ENCODE measurements around the gene MRPL32. TPM values are rescaled to one million over a fixed set of nuclear protein-coding genes. Genes with fewer than 3 reads are reported as not detected.

The MRPL32 gene
- total and polyA plus RNA-seq, 4 donors, result 42.5 to 107 (median 55.7) TPM

DNA sequence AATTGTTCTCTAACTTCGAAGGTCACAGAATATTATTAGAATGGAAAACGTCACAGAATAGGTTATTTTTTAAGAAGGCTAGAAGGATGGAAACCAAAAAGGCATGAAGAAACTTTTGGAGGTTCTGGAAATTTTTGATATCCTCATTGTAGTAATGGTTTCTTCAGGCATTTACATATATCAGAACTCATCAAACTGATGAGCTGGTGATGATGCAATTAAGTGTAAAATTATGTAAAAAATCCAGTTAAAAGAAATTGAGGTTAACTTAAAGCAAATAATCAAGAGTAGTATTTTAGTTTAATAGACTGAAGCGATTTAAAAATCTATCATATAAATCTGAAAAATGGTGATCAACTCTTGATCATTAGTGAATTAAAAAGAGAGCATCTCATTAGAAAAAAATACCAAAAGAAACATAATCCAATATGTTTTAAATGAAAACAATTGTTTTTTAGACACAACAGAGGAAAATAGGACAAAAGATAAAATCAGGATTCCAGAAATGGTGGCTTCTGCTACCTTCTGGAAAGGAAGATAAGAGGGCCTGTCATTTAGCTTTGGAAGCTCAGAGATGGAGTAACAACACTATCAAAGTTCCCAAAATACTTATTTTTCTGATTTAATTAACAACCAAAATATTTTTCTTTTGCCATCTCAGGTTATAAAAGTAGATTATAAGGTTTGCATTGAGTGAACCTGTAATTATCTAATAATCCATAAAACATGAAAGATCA is 10.0 kb upstream of the MRPL32 start:
- H3K27me3 ChIP-seq (ENCODE audit: control insufficient read depth in 1 of 2, insufficient read depth in 2 of 2, low read length in 1 of 2), result no peaks in the 10 kb centered on the region
- peaks cover 7 to 10% of the 10 kb centered on the region in 2 donors for H3K36me3 ChIP-seq (ENCODE audit: control insufficient read depth in 1 of 2, insufficient read depth in 2 of 2, low read length in 1 of 2)
- intact Hi-C loops (cut with DNase I), result no loop called here
- DNase-seq (no peak), ATAC-seq (ENCODE audit: low FRiP score) (no peak)
- no peak overlapping the region for H3K27ac ChIP-seq (ENCODE audit: low read depth in 1 of 2, low read length in 2 of 2)
- 86 to 91% methylated on average over 3 of the region's 3 CpGs for WGBS, 2 donors
- no peak overlapping the region for H3K4me3 ChIP-seq (ENCODE audit: low read length in 2 of 2)
- H3K9me3 ChIP-seq (ENCODE audit: control insufficient read depth, low read length), result no peaks in the 10 kb centered on the region
- H3K4me1 ChIP-seq (ENCODE audit: control insufficient read depth in 1 of 2, insufficient read depth in 2 of 2, low read length in 2 of 2), result no peaks in the 10 kb centered on the region

DNA sequence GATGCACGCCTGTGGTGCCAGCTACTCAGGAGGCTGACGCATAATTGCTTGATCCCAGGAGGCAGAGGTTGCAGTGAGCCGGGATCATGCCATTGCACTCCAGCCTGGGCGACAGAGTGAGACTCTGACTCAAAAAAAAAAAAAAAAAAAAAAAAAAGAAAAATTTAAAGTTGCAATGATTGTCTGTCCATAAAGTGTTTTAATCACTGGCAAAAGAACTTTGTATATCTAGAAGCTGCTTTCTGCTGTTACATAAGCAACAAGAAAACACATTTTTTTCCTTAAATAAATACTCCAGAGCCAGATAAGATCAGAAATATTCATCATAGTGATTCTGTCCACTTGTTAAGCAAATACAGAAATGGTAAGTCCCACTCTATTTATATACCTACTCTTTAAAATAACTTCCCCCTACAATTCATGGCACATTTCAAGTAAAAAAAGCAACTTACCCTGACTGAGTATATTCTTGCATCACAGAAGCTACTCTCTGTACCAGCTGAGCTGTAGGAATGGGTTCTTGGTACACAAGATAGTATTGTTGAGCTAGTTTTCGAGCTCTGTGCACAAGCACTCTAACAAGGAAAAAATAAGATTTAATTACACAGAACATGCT is 7.8 kb upstream of the MRPL32 start:
- no peak for DNase-seq
- intact Hi-C loops (cut with DNase I), result no loop called here
- H3K27ac ChIP-seq (ENCODE audit: low read depth in 1 of 2, low read length in 2 of 2), result no peak overlapping the region
- H3K36me3 ChIP-seq (ENCODE audit: control insufficient read depth in 1 of 2, insufficient read depth in 2 of 2, low read length in 1 of 2), result peaks cover 7 to 10% of the 10 kb centered on the region in 2 donors
- H3K4me3 ChIP-seq (ENCODE audit: low read length in 2 of 2), result no peak overlapping the region
- WGBS, 2 donors, result 64 to 74% methylated on average over 5 of the region's 5 CpGs
- no peak for ATAC-seq (ENCODE audit: low FRiP score)
- no peaks in the 10 kb centered on the region for H3K27me3 ChIP-seq (ENCODE audit: control insufficient read depth in 1 of 2, insufficient read depth in 2 of 2, low read length in 1 of 2)
- no peaks in the 10 kb centered on the region for H3K9me3 ChIP-seq (ENCODE audit: control insufficient read depth, low read length)
- H3K4me1 ChIP-seq (ENCODE audit: control insufficient read depth in 1 of 2, insufficient read depth in 2 of 2, low read length in 2 of 2), result no peaks in the 10 kb centered on the region

GRCh38 chr7:42925630-42926029 is 6.5 kb upstream of the MRPL32 start:
- Histone ChIP-seq H3K27ac (ENCODE audit: low read depth in 1 of 2, low read length in 2 of 2) (no peak overlapping the region), H3K4me3 (ENCODE audit: low read length in 2 of 2) (no peak overlapping the region), H3K4me1 (ENCODE audit: control insufficient read depth in 1 of 2, insufficient read depth in 2 of 2, low read length in 2 of 2) (peaks cover 0 to 2% of the 10 kb centered on the region in 2 donors), H3K9me3 (ENCODE audit: control insufficient read depth, low read length) (no peaks in the 10 kb centered on the region), H3K36me3 (ENCODE audit: control insufficient read depth in 1 of 2, insufficient read depth in 2 of 2, low read length in 1 of 2) (peaks cover 3 to 7% of the 10 kb centered on the region in 2 donors), H3K27me3 (ENCODE audit: control insufficient read depth in 1 of 2, insufficient read depth in 2 of 2, low read length in 1 of 2) (no peaks in the 10 kb centered on the region)
- ATAC-seq (ENCODE audit: low FRiP score), result no peak
- DNase-seq, result no peak
- 91% methylated on average over 1 of the region's 1 CpG for WGBS, 2 donors
- intact Hi-C loops (cut with DNase I), result no loop called here

- Histone ChIP-seq H3K27ac (ENCODE audit: low read depth in 1 of 2, low read length in 2 of 2) (no peak overlapping the region), H3K27me3 (ENCODE audit: control insufficient read depth in 1 of 2, insufficient read depth in 2 of 2, low read length in 1 of 2) (no peaks in the 10 kb centered on the region), H3K4me1 (ENCODE audit: control insufficient read depth in 1 of 2, insufficient read depth in 2 of 2, low read length in 2 of 2) (peaks cover 0 to 4% of the 10 kb centered on the region in 2 donors), H3K36me3 (ENCODE audit: control insufficient read depth in 1 of 2, insufficient read depth in 2 of 2, low read length in 1 of 2) (peaks cover 3 to 7% of the 10 kb centered on the region in 2 donors), H3K9me3 (ENCODE audit: control insufficient read depth, low read length) (no peaks in the 10 kb centered on the region), H3K4me3 (ENCODE audit: low read length in 2 of 2) (no peak overlapping the region)
- 88 to 94% methylated on average over 5 of the region's 5 CpGs for WGBS, 2 donors
- ATAC-seq (ENCODE audit: low FRiP score) (no peak), DNase-seq (no peak)
- intact Hi-C loops (cut with DNase I), result no loop called here
Measured at GRCh38 chr7:42926204-42926603, 6.0 kb upstream of the MRPL32 start.

DNA sequence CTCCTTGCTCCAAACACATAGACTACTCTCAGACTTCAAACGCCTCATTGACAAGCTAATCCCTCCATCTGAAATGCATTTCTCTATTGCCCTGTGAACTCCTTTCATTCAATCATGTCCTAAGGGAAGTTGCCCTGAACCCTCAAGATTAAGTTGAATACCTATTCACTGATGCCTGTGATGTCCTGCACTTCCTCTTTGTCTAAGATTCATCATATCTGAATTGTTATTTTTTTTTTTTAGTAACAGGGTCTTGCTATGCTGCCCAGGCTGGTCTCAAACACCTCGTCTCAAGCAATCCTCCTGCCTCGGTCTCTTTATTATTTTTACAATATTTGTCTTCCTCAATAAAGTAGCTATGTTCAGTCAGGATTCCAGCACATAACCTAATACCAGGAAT is 3.4 kb upstream of the MRPL32 start:
- no peaks in the 10 kb centered on the region for H3K27me3 ChIP-seq (ENCODE audit: control insufficient read depth in 1 of 2, insufficient read depth in 2 of 2, low read length in 1 of 2)
- H3K4me3 ChIP-seq (ENCODE audit: low read length in 2 of 2), result no peak overlapping the region
- H3K27ac ChIP-seq (ENCODE audit: low read depth in 1 of 2, low read length in 2 of 2), result no peak overlapping the region
- ATAC-seq (ENCODE audit: low FRiP score) (no peak), DNase-seq (no peak)
- H3K9me3 ChIP-seq (ENCODE audit: control insufficient read depth, low read length), result no peaks in the 10 kb centered on the region
- intact Hi-C loops (cut with DNase I), result no loop called here
- WGBS, 2 donors, result 68 to 78% methylated on average over 3 of the region's 3 CpGs
- H3K4me1 ChIP-seq (ENCODE audit: control insufficient read depth in 1 of 2, insufficient read depth in 2 of 2, low read length in 2 of 2), result peaks cover 4% of the 10 kb centered on the region in 2 donors
- peaks cover 3 to 7% of the 10 kb centered on the region in 2 donors for H3K36me3 ChIP-seq (ENCODE audit: control insufficient read depth in 1 of 2, insufficient read depth in 2 of 2, low read length in 1 of 2)

- H3K27ac ChIP-seq (ENCODE audit: low read depth in 1 of 2, low read length in 2 of 2), result no peak overlapping the region
- peaks cover 4% of the 10 kb centered on the region in 2 donors for H3K4me1 ChIP-seq (ENCODE audit: control insufficient read depth in 1 of 2, insufficient read depth in 2 of 2, low read length in 2 of 2)
- no peaks in the 10 kb centered on the region for H3K27me3 ChIP-seq (ENCODE audit: control insufficient read depth in 1 of 2, insufficient read depth in 2 of 2, low read length in 1 of 2)
- no peak for DNase-seq
- peaks cover 3 to 7% of the 10 kb centered on the region in 2 donors for H3K36me3 ChIP-seq (ENCODE audit: control insufficient read depth in 1 of 2, insufficient read depth in 2 of 2, low read length in 1 of 2)
- intact Hi-C loops (cut with DNase I), result no loop called here
- no peak overlapping the region for H3K4me3 ChIP-seq (ENCODE audit: low read length in 2 of 2)
- ATAC-seq (ENCODE audit: low FRiP score), result no peak
- no peaks in the 10 kb centered on the region for H3K9me3 ChIP-seq (ENCODE audit: control insufficient read depth, low read length)
- WGBS, 2 donors, result 71 to 73% methylated on average over 3 of the region's 3 CpGs
Measured at GRCh38 chr7:42929449-42929848, 2.7 kb upstream of the MRPL32 start.

- no peaks in the 10 kb centered on the region for H3K9me3 ChIP-seq (ENCODE audit: control insufficient read depth, low read length)
- no peak overlapping the region for H3K27ac ChIP-seq (ENCODE audit: low read depth in 1 of 2, low read length in 2 of 2)
- no peak for DNase-seq
- no peaks in the 10 kb centered on the region for H3K27me3 ChIP-seq (ENCODE audit: control insufficient read depth in 1 of 2, insufficient read depth in 2 of 2, low read length in 1 of 2)
- intact Hi-C loops (cut with DNase I), result loop anchor here in 1 of 2 donors (10.0 kb wide), 1 partner anchor 794 kb away; the partner anchor contains the start of gene COA1
- H3K4me1 ChIP-seq (ENCODE audit: control insufficient read depth in 1 of 2, insufficient read depth in 2 of 2, low read length in 2 of 2), result peaks cover 4 to 6% of the 10 kb centered on the region in 2 donors
- WGBS, 2 donors, result 3% methylated on average over 5 of the region's 5 CpGs
- ATAC-seq (ENCODE audit: low FRiP score), result no peak
- H3K4me3 ChIP-seq (ENCODE audit: low read length in 2 of 2), result peak overlapping the region; percentile 78 to 95
- peaks cover 2 to 6% of the 10 kb centered on the region in 2 donors for H3K36me3 ChIP-seq (ENCODE audit: control insufficient read depth in 1 of 2, insufficient read depth in 2 of 2, low read length in 1 of 2)
Measured at GRCh38 chr7:42930889-42931288, 1.3 kb upstream of the MRPL32 start.

GRCh38 chr7:42931447-42931833 is 736 bp upstream of the MRPL32 start:
- 1% methylated on average over 12 of the region's 12 CpGs for WGBS, 2 donors
- ATAC-seq (ENCODE audit: low FRiP score) (no peak), DNase-seq (no peak)
- Histone ChIP-seq H3K9me3 (ENCODE audit: control insufficient read depth, low read length) (no peaks in the 10 kb centered on the region), H3K27ac (ENCODE audit: low read depth in 1 of 2, low read length in 2 of 2) (no peak overlapping the region), H3K36me3 (ENCODE audit: control insufficient read depth in 1 of 2, insufficient read depth in 2 of 2, low read length in 1 of 2) (peaks cover 2 to 4% of the 10 kb centered on the region in 2 donors), H3K27me3 (ENCODE audit: control insufficient read depth in 1 of 2, insufficient read depth in 2 of 2, low read length in 1 of 2) (no peaks in the 10 kb centered on the region), H3K4me1 (ENCODE audit: control insufficient read depth in 1 of 2, insufficient read depth in 2 of 2, low read length in 2 of 2) (peaks cover 4 to 6% of the 10 kb centered on the region in 2 donors), H3K4me3 (ENCODE audit: low read length in 2 of 2) (peak overlapping the region; percentile 78 to 95)
- intact Hi-C loops (cut with DNase I), result loop anchor here in 1 of 2 donors (10.0 kb wide), 1 partner anchor 793 kb away; the partner anchor contains the start of gene COA1
